HepG2 (cell line): Measurements from ENCODE around the gene CST2. TPM values are rescaled to one million over a fixed set of nuclear protein-coding genes. Genes with fewer than 3 reads are reported as not detected.

Experiments
- ATAC-seq: fragments of 200-7000 bp; cut with Tn5 transposase; 3 replicates; pipeline ENCODE4 v1.9.1; 2020; ENCODE audit warnings: mild to moderate bottlenecking, moderate library complexity
- BruUV-seq: library from RNA; stranded (reverse); fragments of 400-500 nt; replicated peaks from 2 replicates; lab custom pipeline; 2021; lab: Mats Ljungman, UMichigan
- CTCF ChIA-PET: fragments of 300-600 bp; formaldehyde crosslinking; extraction: SDS; loops from one replicate; lab custom pipeline; 2021; ENCODE audit warnings: low total read pairs, inconsistent platforms, low intra/inter-chr PET ratio; lab: Yijun Ruan, JAX
- POLR2A ChIA-PET: fragments of 350-600 bp; sonication (Branson Sonifier 250); formaldehyde crosslinking; loops from one replicate; lab custom pipeline; 2020; ENCODE audit warnings: antibody characterized with exemption, inconsistent platforms; lab: Yijun Ruan, JAX
- DNase-seq: peaks from one replicate; pipeline ENCODE4 v3.0.0-alpha.2; 2015; ENCODE audit warnings: low spot score
- FAIRE-seq: peaks from 3 replicates; lab custom pipeline; 2011; peaks lifted over from hg19 to GRCh38; lab: Jason Lieb, UNC
- H2AFZ ChIP-seq: one replicate; pipeline ENCODE4 v1.6.1; 2011; ENCODE audit warnings: low read length, inconsistent platforms
- H3K27ac ChIP-seq: fragments of 300-600 bp; 3 replicates; pipeline ENCODE4 v1.8.0; 2011; ENCODE audit warnings: mixed run types, mild to moderate bottlenecking, mixed read lengths, low read length, inconsistent platforms; ENCODE audit not compliant: insufficient read depth; ENCODE audit errors: extremely low read length
- H3K27me3 ChIP-seq, 2 experiments: fragments of 200-600 bp in 1 of 2; 2 replicates in 1 of 2; 3 replicates in 1 of 2; pipeline versions ENCODE4 v1.6.0 to v1.8.0; 2011; ENCODE audit warnings: low read length in 2 of 2, mild to moderate bottlenecking in 2 of 2, moderate library complexity in 2 of 2, inconsistent platforms in 1 of 2; ENCODE audit not compliant: insufficient read depth in 2 of 2, control insufficient read depth in 1 of 2
- H3K36me3 ChIP-seq, 2 experiments: fragments of 200-600 bp in 1 of 2; replicated peaks in 1 of 2; 2 replicates in 1 of 2; 3 replicates in 1 of 2; pipeline versions ENCODE4 v1.5.1 to v1.8.0; 2011; ENCODE audit warnings: low read length in 2 of 2, inconsistent platforms in 1 of 2; ENCODE audit not compliant: insufficient read depth in 2 of 2, control insufficient read depth in 1 of 2
- H3K4me1 ChIP-seq: 2 replicates; pipeline ENCODE4 v1.5.1; 2012; ENCODE audit warnings: low read length, inconsistent platforms; ENCODE audit not compliant: insufficient read depth
- H3K4me2 ChIP-seq: 2 replicates; pipeline ENCODE4 v1.6.0; 2011; ENCODE audit warnings: low read depth, low read length, inconsistent platforms
- H3K4me3 ChIP-seq, 3 experiments: fragments of 200-600 bp in 1 of 3; sonication (generic), shearing (Covaris generic) in 1 of 3; replicated peaks in 1 of 3; 2 replicates each; pipeline ENCODE4 v1.5.1; 2011 to 2016; ENCODE audit warnings: low read length in 3 of 3, inconsistent platforms in 2 of 3, low read depth in 2 of 3, mild to moderate bottlenecking in 2 of 3, control low read depth in 1 of 3, mixed read lengths in 1 of 3; ENCODE audit not compliant: insufficient read depth in 1 of 3
- H3K79me2 ChIP-seq: one replicate; pipeline ENCODE4 v1.6.1; 2011; ENCODE audit warnings: low read length, inconsistent platforms; ENCODE audit not compliant: insufficient read depth
- H3K9ac ChIP-seq: 2 replicates; pipeline ENCODE4 v1.6.0; 2011; ENCODE audit warnings: mild to moderate bottlenecking, low read depth, low read length, inconsistent platforms; ENCODE audit not compliant: insufficient read depth
- H3K9me3 ChIP-seq: 2 replicates; pipeline ENCODE4 v1.5.1; 2012; ENCODE audit warnings: mild to moderate bottlenecking, low read length
- H4K20me1 ChIP-seq: 2 replicates; pipeline ENCODE4 v1.6.0; 2011; ENCODE audit warnings: inconsistent platforms, mild to moderate bottlenecking, low read length, moderate library complexity; ENCODE audit not compliant: insufficient read depth
- ATF7-NPFF ChIP-seq: sonication (generic); formaldehyde crosslinking; IDR thresholded peaks from 2 replicates; pipeline ENCODE4 v1.8.1; 2023; ENCODE audit warnings: mild to moderate bottlenecking, low read depth, missing genetic modification reagents, moderate library complexity
- FOXC1 ChIP-seq: sonication (generic); formaldehyde crosslinking; IDR thresholded peaks from 2 replicates; pipeline ENCODE4 v1.8.0; 2022; ENCODE audit warnings: mild to moderate bottlenecking, missing genetic modification reagents, borderline replicate concordance
- HDAC6 ChIP-seq: fragments of 200-600 bp; sonication (generic); IDR thresholded peaks from 2 replicates; pipeline ENCODE4 v1.7.0; 2017; ENCODE audit warnings: mild to moderate bottlenecking, antibody characterized with exemption, low read length, low read depth
- HMG20B ChIP-seq: conservative IDR thresholded peaks from 2 replicates; pipeline ENCODE4 v1.6.1; 2016; ENCODE audit warnings: missing genetic modification reagents, missing compliant biosample characterization
- JUNB ChIP-seq: sonication (generic); formaldehyde crosslinking; IDR thresholded peaks from 2 replicates; pipeline ENCODE4 v1.8.0; 2022; ENCODE audit warnings: missing genetic modification reagents, mild to moderate bottlenecking, borderline replicate concordance
- NFE2L1 ChIP-seq: sonication (generic); formaldehyde crosslinking; IDR thresholded peaks from 2 replicates; pipeline ENCODE4 v1.4.0; 2020; ENCODE audit warnings: missing genetic modification reagents, mild to moderate bottlenecking, borderline replicate concordance
- NR1H2 ChIP-seq: sonication (generic); formaldehyde crosslinking; IDR thresholded peaks from 2 replicates; pipeline ENCODE4 v1.8.1; 2022; ENCODE audit warnings: low read depth, missing genetic modification reagents, borderline replicate concordance
- PHF21A ChIP-seq: sonication (generic); formaldehyde crosslinking; IDR thresholded peaks from 2 replicates; pipeline ENCODE4 v1.5.0; 2020; ENCODE audit warnings: mild to moderate bottlenecking, missing genetic modification reagents
- RNF2 ChIP-seq: fragments of 450-650 bp; conservative IDR thresholded peaks from 2 replicates; pipeline ENCODE4 v1.6.1; 2016; ENCODE audit warnings: low read depth
- SIN3B ChIP-seq: fragments of 150-350 bp; IDR thresholded peaks from 2 replicates; pipeline ENCODE4 v1.6.1; 2014; ENCODE audit warnings: low read length
- ZNF256 ChIP-seq: sonication (generic); formaldehyde crosslinking; conservative IDR thresholded peaks from 2 replicates; pipeline ENCODE4 v1.4.0; 2020; ENCODE audit warnings: missing genetic modification reagents
- ZNF367 ChIP-seq: sonication (generic); formaldehyde crosslinking; IDR thresholded peaks from 2 replicates; pipeline ENCODE4 v1.4.0; 2020; ENCODE audit warnings: missing genetic modification reagents, borderline replicate concordance
- ZNF549 ChIP-seq: sonication (generic); formaldehyde crosslinking; IDR thresholded peaks from 2 replicates; pipeline ENCODE4 v1.5.0; 2020; ENCODE audit warnings: missing genetic modification reagents
- ZNF615 ChIP-seq: sonication (generic); formaldehyde crosslinking; IDR thresholded peaks from 2 replicates; pipeline ENCODE4 v1.5.0; 2020; ENCODE audit warnings: mild to moderate bottlenecking, missing genetic modification reagents, borderline replicate concordance
- WGBS: methylation state at CpG from one replicate; pipeline ENCODE4 v1.1.6; 2017; ENCODE audit warnings: low lambda C conversion rate; 5-methylcytosine and 5-hydroxymethylcytosine counted together
- in situ Hi-C: cut with HindIII; loops from 2 replicates; pipeline ENCODE4 v1.10.0; 2017; ENCODE audit warnings: low pct_unique_long_range_greater_than_20kb; ENCODE audit not compliant: extremely low pct_ligation_motif_present
- intact Hi-C: fragments of 100-400 bp; cut with micrococcal nuclease; formaldehyde crosslinking; loops from one replicate; pipeline ENCODE4 v1.10.0; 2022; ENCODE audit not compliant: unreplicated experiment
- polyA plus RNA-seq, 8 experiments: library from polyadenylated mRNA; depleted of rRNA in 3 of 8; stranded (reverse) in 7 of 8; unstranded in 1 of 8; fragments of >200 nt; fragmentation: Illumina TruSeq in 4 of 8; extraction: Trizol in 4 of 8; gene quantifications; 2 replicates each; pipeline versions ENCODE4 v1.2.1 to v1.2.3, GENCODE V29; 2011 to 2016; ENCODE audit warnings: low read depth in 4 of 8, missing spikeins in 1 of 8, mixed read lengths in 1 of 8; ENCODE audit not compliant: insufficient read depth in 1 of 8
- total RNA-seq, 5 experiments: library from RNA; depleted of rRNA; stranded (reverse); fragments of >200 nt; fragmentation: Illumina TruSeq; extraction: Trizol; gene quantifications; 2 replicates each; pipeline ENCODE4 v1.2.3, GENCODE V29; 2016; ENCODE audit warnings: low read depth in 1 of 5
- TF ChIP-seq, protein P1 (sequence below): sonication (generic); formaldehyde crosslinking; IDR thresholded peaks from 2 replicates; pipeline ENCODE4 v1.4.0; 2020; ENCODE audit warnings: missing genetic modification reagents
- TF ChIP-seq, protein P2 (sequence below): sonication (generic); formaldehyde crosslinking; IDR thresholded peaks from 2 replicates; pipeline ENCODE4 v1.5.0; 2020; ENCODE audit warnings: mild to moderate bottlenecking, missing genetic modification reagents
- TF ChIP-seq, protein P3 (sequence below): sonication (generic); formaldehyde crosslinking; IDR thresholded peaks from 2 replicates; pipeline ENCODE4 v1.5.1; 2020; ENCODE audit warnings: mild to moderate bottlenecking, moderate library complexity, missing genetic modification reagents
- TF ChIP-seq, protein P4 (sequence below): sonication (generic); formaldehyde crosslinking; IDR thresholded peaks from 2 replicates; pipeline ENCODE4 v1.5.0; 2020; ENCODE audit warnings: missing genetic modification reagents

CST2 gene
- total and polyA plus RNA-seq, 2 of the 13 experiments (the other 11 are each of a cell fraction or from before 2014, with no cell fraction given) = not detected

DNA sequence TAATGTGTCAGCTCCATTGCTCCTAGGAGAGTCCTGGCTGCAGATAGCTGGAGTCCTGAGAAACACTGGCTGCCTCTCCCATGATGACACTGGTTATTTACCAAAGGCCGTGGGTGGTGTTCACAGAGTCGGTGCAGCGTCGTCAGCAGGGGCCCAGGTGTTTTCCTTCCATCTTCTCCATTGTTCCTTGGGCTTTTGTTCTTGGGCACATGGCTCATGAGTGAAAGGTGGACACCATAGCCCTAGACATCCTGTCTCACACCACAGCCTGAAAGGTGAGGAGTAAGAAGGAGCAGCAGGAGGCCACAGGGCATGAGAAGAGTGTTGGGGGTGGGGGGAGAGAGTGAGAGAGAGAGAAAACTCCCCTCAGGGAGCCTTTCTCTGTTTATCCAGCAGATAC, 43.9 kb upstream of the CST2 start:
- ATAC-seq = no peak
- Histone ChIP-seq H3K79me2 (no peaks in the 10 kb centered on the region), H3K4me2 (no peak overlapping the region), H2AFZ (no peak overlapping the region), H3K4me3 (no peak overlapping the region), H3K27me3 (no peaks in the 10 kb centered on the region; a peak in 2 of 5 replicates), H3K4me1 (no peaks in the 10 kb centered on the region), H3K9me3 (no peaks in the 10 kb centered on the region), H3K9ac (no peak overlapping the region), H3K27ac (no peak overlapping the region), H4K20me1 (no peaks in the 10 kb centered on the region), H3K36me3 (no peaks in the 10 kb centered on the region)
- ChIA-PET POLR2A (no interaction called here), CTCF (no interaction called here)
- intact Hi-C loops (no loop called here), in situ Hi-C loops (no loop called here)
- TF ChIP-seq, protein P1, sequence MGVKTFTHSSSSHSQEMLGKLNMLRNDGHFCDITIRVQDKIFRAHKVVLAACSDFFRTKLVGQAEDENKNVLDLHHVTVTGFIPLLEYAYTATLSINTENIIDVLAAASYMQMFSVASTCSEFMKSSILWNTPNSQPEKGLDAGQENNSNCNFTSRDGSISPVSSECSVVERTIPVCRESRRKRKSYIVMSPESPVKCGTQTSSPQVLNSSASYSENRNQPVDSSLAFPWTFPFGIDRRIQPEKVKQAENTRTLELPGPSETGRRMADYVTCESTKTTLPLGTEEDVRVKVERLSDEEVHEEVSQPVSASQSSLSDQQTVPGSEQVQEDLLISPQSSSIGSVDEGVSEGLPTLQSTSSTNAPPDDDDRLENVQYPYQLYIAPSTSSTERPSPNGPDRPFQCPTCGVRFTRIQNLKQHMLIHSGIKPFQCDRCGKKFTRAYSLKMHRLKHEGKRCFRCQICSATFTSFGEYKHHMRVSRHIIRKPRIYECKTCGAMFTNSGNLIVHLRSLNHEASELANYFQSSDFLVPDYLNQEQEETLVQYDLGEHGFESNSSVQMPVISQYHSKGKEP (CRISPR knock-in tag) = no peak
- TF ChIP-seq, protein P2, sequence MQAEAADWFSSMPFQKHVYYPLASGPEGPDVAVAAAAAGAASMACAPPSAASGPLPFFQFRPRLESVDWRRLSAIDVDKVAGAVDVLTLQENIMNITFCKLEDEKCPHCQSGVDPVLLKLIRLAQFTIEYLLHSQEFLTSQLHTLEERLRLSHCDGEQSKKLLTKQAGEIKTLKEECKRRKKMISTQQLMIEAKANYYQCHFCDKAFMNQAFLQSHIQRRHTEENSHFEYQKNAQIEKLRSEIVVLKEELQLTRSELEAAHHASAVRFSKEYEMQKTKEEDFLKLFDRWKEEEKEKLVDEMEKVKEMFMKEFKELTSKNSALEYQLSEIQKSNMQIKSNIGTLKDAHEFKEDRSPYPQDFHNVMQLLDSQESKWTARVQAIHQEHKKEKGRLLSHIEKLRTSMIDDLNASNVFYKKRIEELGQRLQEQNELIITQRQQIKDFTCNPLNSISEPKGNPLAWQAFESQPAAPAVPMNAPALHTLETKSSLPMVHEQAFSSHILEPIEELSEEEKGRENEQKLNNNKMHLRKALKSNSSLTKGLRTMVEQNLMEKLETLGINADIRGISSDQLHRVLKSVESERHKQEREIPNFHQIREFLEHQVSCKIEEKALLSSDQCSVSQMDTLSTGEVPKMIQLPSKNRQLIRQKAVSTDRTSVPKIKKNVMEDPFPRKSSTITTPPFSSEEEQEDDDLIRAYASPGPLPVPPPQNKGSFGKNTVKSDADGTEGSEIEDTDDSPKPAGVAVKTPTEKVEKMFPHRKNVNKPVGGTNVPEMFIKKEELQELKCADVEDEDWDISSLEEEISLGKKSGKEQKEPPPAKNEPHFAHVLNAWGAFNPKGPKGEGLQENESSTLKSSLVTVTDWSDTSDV (CRISPR knock-in tag) = no peak
- TF ChIP-seq SIN3B (no peak), ZNF256 (CRISPR knock-in tag) (no peak), PHF21A (CRISPR knock-in tag) (no peak), NFE2L1 (no peak), JUNB (CRISPR knock-in tag) (no peak), FOXC1 (CRISPR knock-in tag) (no peak), NR1H2 (CRISPR knock-in tag) (no peak), ZNF549 (CRISPR knock-in tag) (no peak), ZNF615 (CRISPR knock-in tag) (no peak), ZNF367 (no peak), HDAC6 (no peak), ATF7-NPFF (CRISPR knock-in tag) (no peak), RNF2 (no peak), HMG20B (CRISPR knock-in tag) (no peak)
- TF ChIP-seq, protein P3, sequence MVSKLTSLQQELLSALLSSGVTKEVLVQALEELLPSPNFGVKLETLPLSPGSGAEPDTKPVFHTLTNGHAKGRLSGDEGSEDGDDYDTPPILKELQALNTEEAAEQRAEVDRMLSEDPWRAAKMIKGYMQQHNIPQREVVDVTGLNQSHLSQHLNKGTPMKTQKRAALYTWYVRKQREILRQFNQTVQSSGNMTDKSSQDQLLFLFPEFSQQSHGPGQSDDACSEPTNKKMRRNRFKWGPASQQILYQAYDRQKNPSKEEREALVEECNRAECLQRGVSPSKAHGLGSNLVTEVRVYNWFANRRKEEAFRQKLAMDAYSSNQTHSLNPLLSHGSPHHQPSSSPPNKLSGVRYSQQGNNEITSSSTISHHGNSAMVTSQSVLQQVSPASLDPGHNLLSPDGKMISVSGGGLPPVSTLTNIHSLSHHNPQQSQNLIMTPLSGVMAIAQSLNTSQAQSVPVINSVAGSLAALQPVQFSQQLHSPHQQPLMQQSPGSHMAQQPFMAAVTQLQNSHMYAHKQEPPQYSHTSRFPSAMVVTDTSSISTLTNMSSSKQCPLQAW (CRISPR knock-in tag) = no peak
- TF ChIP-seq, protein P4, sequence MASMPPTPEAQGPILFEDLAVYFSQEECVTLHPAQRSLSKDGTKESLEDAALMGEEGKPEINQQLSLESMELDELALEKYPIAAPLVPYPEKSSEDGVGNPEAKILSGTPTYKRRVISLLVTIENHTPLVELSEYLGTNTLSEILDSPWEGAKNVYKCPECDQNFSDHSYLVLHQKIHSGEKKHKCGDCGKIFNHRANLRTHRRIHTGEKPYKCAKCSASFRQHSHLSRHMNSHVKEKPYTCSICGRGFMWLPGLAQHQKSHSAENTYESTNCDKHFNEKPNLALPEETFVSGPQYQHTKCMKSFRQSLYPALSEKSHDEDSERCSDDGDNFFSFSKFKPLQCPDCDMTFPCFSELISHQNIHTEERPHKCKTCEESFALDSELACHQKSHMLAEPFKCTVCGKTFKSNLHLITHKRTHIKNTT (CRISPR knock-in tag) = no peak
- BruUV-seq = no TSS peak
- FAIRE-seq = no peak
- 1% methylated on average over 4 of the region's 4 CpGs for WGBS
- no peak for DNase-seq
